OCI-LY1 (cell line): ENCODE results near the gene SEMA4G.

Experiments
- H2AFZ ChIP-seq: fragments of 200-600 bp; sonication (generic), shearing (Covaris generic); 2 replicates; pipeline ENCODE4 v1.6.0; 2014; ENCODE audit warnings: antibody characterized with exemption, mild to moderate bottlenecking, low read length
- H3F3A ChIP-seq: fragments of 200-600 bp; sonication (generic), shearing (Covaris generic); 2 replicates; pipeline ENCODE4 v1.6.0; 2014; ENCODE audit warnings: mild to moderate bottlenecking, antibody characterized with exemption, low read length, moderate library complexity; ENCODE audit not compliant: insufficient read depth
- H3K27ac ChIP-seq: fragments of 200-600 bp; sonication (generic); 2 replicates; pipeline ENCODE4 v1.5.1; 2014; ENCODE audit warnings: low read length, mixed run types, mild to moderate bottlenecking, low read depth; ENCODE audit not compliant: poor library complexity, severe bottlenecking
- H3K27me3 ChIP-seq: fragments of 200-600 bp; sonication (generic); 2 replicates; pipeline ENCODE4 v1.6.0; 2014; ENCODE audit warnings: antibody characterized with exemption, mild to moderate bottlenecking, low read length, moderate library complexity; ENCODE audit not compliant: insufficient read depth
- H3K36me3 ChIP-seq: fragments of 200-600 bp; sonication (generic); 2 replicates; pipeline ENCODE4 v1.6.1; 2014; ENCODE audit warnings: mild to moderate bottlenecking, antibody characterized with exemption, low read length, moderate library complexity, mixed read lengths; ENCODE audit not compliant: insufficient read depth
- H3K4me1 ChIP-seq: fragments of 200-600 bp; sonication (generic); 2 replicates; pipeline ENCODE4 v1.5.1; 2014; ENCODE audit warnings: mild to moderate bottlenecking, low read length, moderate library complexity; ENCODE audit not compliant: insufficient read depth, severe bottlenecking
- H3K4me2 ChIP-seq: fragments of 200-600 bp; sonication (generic), shearing (Covaris generic); 2 replicates; pipeline ENCODE4 v1.6.1; 2014; ENCODE audit warnings: low read length
- H3K4me3 ChIP-seq: fragments of 200-600 bp; sonication (generic); 2 replicates; pipeline ENCODE4 v1.5.1; 2014; ENCODE audit warnings: low read length, low read depth, mild to moderate bottlenecking, mixed read lengths; ENCODE audit not compliant: poor library complexity, severe bottlenecking
- H3K79me2 ChIP-seq: fragments of 200-600 bp; shearing (Covaris generic); 2 replicates; pipeline ENCODE4 v1.6.1; 2016; ENCODE audit warnings: mixed run types, low read length, mixed read lengths; ENCODE audit not compliant: insufficient read depth
- H3K9ac ChIP-seq: fragments of 200-600 bp; sonication (generic), shearing (Covaris generic); 2 replicates; pipeline ENCODE4 v1.6.1; 2014; ENCODE audit warnings: mild to moderate bottlenecking, low read length, mixed read lengths
- H3K9me2 ChIP-seq: fragments of 200-600 bp; sonication (generic), shearing (Covaris generic); 2 replicates; pipeline ENCODE4 v1.6.1; 2014; ENCODE audit warnings: low read depth, mild to moderate bottlenecking, low read length, mixed read lengths
- H3K9me3 ChIP-seq: fragments of 200-600 bp; shearing (Covaris generic); 2 replicates; pipeline ENCODE4 v1.6.1; 2014; ENCODE audit warnings: low read length, mixed read lengths
- H4K20me1 ChIP-seq: fragments of 200-600 bp; sonication (generic), shearing (Covaris generic); 2 replicates; pipeline ENCODE4 v1.6.0; 2016; ENCODE audit warnings: mild to moderate bottlenecking, low read length; ENCODE audit not compliant: insufficient read depth
- EZH2 ChIP-seq: fragments of 200-600 bp; sonication (generic), shearing (Covaris generic); IDR thresholded peaks from 2 replicates; pipeline ENCODE4 v1.8.0; 2017; ENCODE audit warnings: borderline replicate concordance, mixed run types, mild to moderate bottlenecking, antibody characterized with exemption, low read length, moderate library complexity, mixed read lengths
- TF ChIP-seq, protein P1 (sequence below): fragments of 200-600 bp; sonication (generic), shearing (Covaris generic); IDR thresholded peaks from 2 replicates; pipeline ENCODE4 v1.5.1; 2017; ENCODE audit warnings: mild to moderate bottlenecking, antibody characterized with exemption, low read length, moderate library complexity, mixed read lengths

SEMA4G gene

DNA sequence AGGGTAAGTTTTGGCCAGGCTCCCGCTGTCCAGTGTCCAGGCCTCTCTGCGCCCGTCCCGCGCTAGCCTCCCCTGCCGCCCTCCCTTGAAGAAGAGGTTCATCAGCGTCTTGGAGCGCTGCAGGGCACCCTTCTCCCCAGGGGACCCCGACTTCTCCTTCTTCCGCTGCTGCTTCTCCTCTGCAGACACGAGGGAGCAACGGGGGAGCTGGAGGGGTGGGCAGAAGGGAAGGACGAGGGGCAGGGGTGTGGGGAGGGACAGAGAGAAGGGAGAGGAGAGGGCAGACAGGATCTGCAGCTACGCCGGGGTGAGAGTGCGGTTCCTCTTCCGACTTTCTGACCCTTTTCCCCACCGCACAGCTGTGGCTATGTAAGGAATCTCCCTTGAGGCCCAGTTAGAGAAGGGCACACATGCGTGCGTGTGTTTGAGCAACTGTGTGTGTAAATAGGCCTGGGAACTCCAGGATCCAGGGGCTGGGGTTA is 48.9 kb downstream of the SEMA4G start:
- no peaks in the 10 kb centered on the region for H3F3A ChIP-seq
- H2AFZ ChIP-seq: no peak overlapping the region
- TF ChIP-seq, protein P1, sequence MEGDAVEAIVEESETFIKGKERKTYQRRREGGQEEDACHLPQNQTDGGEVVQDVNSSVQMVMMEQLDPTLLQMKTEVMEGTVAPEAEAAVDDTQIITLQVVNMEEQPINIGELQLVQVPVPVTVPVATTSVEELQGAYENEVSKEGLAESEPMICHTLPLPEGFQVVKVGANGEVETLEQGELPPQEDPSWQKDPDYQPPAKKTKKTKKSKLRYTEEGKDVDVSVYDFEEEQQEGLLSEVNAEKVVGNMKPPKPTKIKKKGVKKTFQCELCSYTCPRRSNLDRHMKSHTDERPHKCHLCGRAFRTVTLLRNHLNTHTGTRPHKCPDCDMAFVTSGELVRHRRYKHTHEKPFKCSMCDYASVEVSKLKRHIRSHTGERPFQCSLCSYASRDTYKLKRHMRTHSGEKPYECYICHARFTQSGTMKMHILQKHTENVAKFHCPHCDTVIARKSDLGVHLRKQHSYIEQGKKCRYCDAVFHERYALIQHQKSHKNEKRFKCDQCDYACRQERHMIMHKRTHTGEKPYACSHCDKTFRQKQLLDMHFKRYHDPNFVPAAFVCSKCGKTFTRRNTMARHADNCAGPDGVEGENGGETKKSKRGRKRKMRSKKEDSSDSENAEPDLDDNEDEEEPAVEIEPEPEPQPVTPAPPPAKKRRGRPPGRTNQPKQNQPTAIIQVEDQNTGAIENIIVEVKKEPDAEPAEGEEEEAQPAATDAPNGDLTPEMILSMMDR: no peak
- TF ChIP-seq EZH2: no peak
- H3K9ac ChIP-seq: no peak overlapping the region
- no peaks in the 10 kb centered on the region for H3K4me1 ChIP-seq
- no peaks in the 10 kb centered on the region for H3K36me3 ChIP-seq
- H3K27me3 ChIP-seq: no peaks in the 10 kb centered on the region
- H4K20me1 ChIP-seq: no peaks in the 10 kb centered on the region
- no peaks in the 10 kb centered on the region for H3K9me2 ChIP-seq
- no peak overlapping the region for H3K4me2 ChIP-seq
- no peak overlapping the region for H3K4me3 ChIP-seq
- H3K9me3 ChIP-seq: no peaks in the 10 kb centered on the region
- H3K79me2 ChIP-seq: no peaks in the 10 kb centered on the region
- H3K27ac ChIP-seq: no peak overlapping the region

DNA sequence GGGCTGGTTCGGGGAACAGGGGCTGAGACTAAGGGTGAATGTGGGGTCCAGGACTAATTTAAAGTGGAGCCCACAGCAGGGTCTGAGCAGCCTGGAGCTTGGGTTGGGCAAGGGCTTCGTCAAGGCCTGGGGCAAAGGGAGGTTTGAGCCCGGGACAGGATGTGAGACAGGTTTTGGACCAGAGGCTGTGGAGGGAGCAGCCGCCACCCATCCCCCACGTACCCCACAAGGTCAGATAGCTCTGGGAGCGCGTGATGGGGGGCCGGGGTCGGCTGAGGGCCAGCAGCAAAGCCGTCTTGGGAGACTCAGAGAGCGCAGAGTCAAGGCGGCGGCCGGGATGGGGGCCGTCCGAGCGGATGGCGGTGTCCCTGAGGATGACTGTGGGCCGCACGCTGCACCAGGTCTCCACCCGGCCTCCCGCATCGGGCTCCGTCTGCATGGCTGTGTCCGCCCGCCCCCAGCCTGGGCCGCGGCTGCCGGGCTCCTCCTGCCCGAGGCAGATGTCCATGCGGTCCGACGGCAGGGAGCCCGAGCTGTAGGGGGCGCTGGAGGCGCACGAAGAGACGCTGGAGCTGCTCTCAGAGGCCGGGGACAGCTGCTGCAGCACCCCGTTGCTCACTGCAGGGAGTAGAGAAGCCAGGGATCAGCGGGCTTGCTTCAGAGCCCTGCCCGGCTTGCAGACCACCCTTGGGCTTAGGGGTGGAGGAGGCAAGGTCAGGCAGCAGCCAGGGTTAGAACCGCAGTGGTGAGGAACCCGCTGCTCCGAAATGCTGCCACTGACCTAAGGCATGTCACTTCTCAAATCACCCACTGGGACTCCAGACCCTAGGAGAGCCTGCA is 49.5 kb downstream of the SEMA4G start:
- no peaks in the 10 kb centered on the region for H3K79me2 ChIP-seq
- no peaks in the 10 kb centered on the region for H3K27me3 ChIP-seq
- H2AFZ ChIP-seq: no peak overlapping the region
- H3K9me2 ChIP-seq: no peaks in the 10 kb centered on the region
- no peaks in the 10 kb centered on the region for H3K9me3 ChIP-seq
- no peaks in the 10 kb centered on the region for H3F3A ChIP-seq
- H4K20me1 ChIP-seq: no peaks in the 10 kb centered on the region
- H3K4me3 ChIP-seq: no peak overlapping the region
- no peaks in the 10 kb centered on the region for H3K36me3 ChIP-seq
- H3K4me2 ChIP-seq: no peak overlapping the region
- no peaks in the 10 kb centered on the region for H3K4me1 ChIP-seq
- TF ChIP-seq EZH2: no peak
- TF ChIP-seq, protein P1: peak; percentile 46
- no peak overlapping the region for H3K9ac ChIP-seq
- no peak overlapping the region for H3K27ac ChIP-seq
